ENCODE measurements around the gene PRMT7.

DNA sequence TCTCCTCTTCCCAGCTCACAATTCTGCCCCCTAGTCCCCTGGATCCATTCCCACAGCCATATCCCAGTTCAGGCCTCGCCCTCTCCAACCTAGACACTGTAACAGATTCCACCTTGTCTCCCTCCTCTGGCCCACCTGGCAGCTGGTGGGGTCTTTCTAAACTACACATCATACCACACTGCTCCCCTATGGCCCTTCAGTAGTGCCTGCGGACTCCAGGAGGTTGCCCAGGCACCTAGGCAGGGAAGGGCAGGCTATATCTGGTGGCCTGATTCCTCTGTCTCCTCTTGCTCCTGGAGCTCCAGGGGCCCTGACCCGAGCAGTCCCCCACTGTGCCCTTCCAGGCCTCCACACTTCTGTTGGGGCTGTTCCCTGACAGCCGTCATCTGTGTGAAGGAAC is 73.0 kb downstream of the PRMT7 start:
- TF ChIP-seq, protein P1, sequence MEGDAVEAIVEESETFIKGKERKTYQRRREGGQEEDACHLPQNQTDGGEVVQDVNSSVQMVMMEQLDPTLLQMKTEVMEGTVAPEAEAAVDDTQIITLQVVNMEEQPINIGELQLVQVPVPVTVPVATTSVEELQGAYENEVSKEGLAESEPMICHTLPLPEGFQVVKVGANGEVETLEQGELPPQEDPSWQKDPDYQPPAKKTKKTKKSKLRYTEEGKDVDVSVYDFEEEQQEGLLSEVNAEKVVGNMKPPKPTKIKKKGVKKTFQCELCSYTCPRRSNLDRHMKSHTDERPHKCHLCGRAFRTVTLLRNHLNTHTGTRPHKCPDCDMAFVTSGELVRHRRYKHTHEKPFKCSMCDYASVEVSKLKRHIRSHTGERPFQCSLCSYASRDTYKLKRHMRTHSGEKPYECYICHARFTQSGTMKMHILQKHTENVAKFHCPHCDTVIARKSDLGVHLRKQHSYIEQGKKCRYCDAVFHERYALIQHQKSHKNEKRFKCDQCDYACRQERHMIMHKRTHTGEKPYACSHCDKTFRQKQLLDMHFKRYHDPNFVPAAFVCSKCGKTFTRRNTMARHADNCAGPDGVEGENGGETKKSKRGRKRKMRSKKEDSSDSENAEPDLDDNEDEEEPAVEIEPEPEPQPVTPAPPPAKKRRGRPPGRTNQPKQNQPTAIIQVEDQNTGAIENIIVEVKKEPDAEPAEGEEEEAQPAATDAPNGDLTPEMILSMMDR (IDR thresholded peaks at IDR 0.05) = no peak
- no peak for TF ChIP-seq POLR2A (IDR thresholded peaks at IDR 0.05)
